GM19043 (cell line): ENCODE data around the gene FAM111B.

Experiments used
- ATAC-seq: cut with Tn5 transposase; IDR thresholded peaks from one replicate; pipeline ENCODE4 v1.9.1; 2021; ENCODE audit warnings: low read depth; ENCODE audit not compliant: unreplicated experiment

FAM111B gene

GRCh38 chr11:59152312-59152951 lies 45.4 kb downstream of the FAM111B start:
- ATAC-seq: peak; percentile 83

DNA sequence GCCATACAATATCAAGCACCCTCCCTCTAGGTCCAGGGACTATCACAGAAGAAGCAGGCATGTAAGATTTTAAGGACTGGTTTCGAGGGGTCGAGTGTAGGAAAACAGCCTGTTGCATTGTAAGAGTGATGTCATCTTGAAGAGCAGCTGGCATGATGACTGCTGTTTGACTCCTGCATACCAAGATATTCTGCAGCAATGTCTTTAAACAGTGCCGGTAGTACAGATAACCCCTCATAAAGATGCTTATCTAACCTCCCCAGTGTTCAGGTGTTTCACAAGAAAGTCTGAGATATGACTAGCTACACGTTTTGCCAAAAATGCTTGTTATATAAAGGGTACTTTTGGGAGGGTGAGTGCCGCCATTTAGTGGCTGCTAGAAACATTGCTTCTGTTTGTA lies 47.6 kb downstream of the FAM111B start:
- ATAC-seq: no peak

DNA sequence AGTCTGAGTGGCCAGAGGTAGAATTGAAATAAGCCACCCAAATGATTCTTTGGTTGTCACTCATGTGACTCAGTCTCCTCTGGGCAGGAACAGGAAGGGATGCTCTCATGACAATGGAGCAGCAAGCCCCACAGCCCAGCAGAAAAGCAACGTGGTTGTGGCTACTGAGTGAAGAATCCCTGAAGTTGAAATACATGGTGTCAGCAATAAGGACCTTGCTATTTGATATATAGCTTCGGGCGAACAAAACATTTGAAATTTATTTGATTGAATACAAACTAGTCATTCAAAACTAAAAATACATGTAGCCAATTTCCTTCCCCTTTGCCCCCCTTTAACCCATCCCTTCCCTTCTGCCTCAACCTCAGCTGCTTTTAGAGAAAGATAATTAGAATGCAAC lies 50.4 kb downstream of the FAM111B start:
- no peak for ATAC-seq

- peak; percentile 95 for ATAC-seq
Observed at GRCh38 chr11:59158206-59159068, 51.4 kb downstream of the FAM111B start.

- ATAC-seq: no peak
Observed at GRCh38 chr11:59164028-59164427, 57.0 kb downstream of the FAM111B start.

- ATAC-seq: peak; percentile 66
Observed at GRCh38 chr11:59171508-59172322, 64.7 kb downstream of the FAM111B start, which contains the start of gene DTX4. Gene DTX4, plus strand, starts transcription at chr11:59172132. Its CDS starts 464 bp downstream, at chr11:59172596.

- peak; percentile 32 for ATAC-seq
Observed at GRCh38 chr11:59172345-59173079, 65.5 kb downstream of the FAM111B start.

DNA sequence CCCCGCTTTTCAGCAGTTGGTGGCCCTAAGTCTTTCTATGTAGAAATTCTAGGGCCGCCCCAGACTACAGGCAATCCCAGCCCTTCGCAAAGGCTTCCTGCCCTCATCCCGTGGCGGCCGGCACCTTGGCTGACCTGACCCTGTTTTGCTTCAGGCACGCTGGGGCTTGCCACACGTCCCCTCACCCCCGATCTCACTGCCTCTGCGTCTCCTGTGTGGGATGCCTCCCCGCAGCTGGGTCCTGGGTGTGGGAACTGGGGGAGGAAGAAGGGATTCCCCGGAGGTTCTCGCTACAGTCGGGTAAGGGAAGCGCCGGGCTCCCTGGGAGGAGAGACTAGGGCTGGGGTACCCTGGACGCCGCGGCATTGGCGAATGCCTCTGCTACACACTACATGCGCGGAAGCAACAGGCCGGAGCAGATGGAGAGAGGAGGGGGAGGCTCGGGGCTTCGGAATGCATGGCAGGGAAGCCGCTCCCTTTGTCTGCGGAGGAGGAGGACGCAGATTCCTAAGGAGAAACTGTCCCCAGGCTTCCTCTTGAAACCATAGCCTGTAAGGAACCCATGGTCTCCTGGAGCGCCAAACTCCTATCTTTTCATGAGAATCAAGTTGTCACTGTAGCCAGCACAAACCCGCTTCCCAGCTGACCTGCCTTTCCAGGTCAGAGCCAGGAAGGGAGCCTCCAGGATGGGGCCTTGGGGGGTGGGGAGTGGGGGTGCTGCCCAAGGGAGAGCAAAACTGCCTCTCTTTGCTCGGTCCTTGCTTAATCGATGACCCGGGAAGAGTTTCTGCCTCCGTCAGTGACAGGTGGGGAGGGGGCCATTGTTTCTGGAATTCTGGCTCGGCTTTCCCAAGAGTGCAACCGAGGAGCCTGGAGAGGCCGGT lies 66.3 kb downstream of the FAM111B start:
- ATAC-seq: peak; percentile 4

DNA sequence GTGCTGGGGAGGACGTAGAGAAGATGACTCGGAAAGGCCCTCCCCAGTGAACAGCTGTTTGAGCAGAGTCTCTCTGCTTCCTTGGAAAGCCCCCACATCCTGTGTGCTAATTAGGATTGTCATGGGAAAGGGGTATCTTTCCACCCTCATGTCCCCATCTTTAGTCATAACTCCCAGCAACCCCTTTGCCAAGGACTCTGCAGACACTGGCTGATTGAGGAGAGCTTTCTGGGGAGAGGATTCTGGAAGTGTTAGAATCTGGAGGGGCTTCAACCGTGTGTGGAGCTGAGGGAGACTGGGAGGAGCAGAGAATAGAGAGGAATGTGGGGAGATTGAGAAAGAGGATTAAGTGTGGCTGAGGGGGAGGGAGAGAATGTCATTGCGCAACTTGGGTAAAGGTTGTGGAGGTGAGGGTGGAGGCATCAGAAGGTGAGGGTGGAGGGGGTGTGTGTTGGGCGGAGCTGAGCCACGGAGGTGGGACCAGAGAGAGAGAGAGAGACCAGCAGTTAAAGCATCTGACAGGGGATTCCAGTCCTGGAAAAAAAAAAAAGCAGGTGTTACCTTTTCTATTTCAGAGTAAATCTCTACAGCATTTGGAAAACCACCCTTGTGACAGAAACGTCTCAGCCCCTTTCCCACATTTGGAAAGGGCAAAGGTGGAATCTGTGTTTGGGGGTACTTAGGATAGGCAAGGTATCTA lies 67.1 kb downstream of the FAM111B start:
- no peak for ATAC-seq

- ATAC-seq: no peak
Observed at GRCh38 chr11:59174664-59175033, 67.6 kb downstream of the FAM111B start.

GRCh38 chr11:59175091-59175501 lies 68.1 kb downstream of the FAM111B start:
- no peak for ATAC-seq

DNA sequence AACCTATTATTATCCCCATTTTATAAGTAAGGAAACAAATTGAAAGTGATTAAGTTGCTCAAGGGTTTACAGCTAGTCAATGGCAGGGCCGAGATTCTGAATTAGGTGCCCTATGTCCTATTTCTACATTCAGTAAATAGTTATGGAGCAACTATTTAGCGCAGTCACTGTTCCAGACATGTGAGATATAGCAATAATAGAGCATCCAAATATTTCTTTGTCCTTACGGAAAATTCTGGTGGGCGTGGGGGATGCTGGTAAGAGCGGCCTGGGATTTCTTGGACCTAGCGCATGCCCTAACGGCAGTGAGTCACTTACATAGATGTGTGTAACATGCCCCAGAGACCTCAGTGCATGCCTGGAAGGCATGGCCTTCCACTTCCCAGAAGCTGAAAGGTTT lies 69.3 kb downstream of the FAM111B start:
- ATAC-seq: no peak
